Nephron (organoid): ENCODE measurements around the gene GALT.

Experiments
- H3K27ac Mint-ChIP-seq, 3 experiments: 2 replicates each; pipeline ENCODE4 v1.8.0; 2020; ENCODE audit warnings: mixed read lengths in 3 of 3, mild to moderate bottlenecking in 2 of 3, moderate library complexity in 1 of 3
- H3K27me3 Mint-ChIP-seq: 2 replicates; pipeline ENCODE4 v1.8.0; 2021; ENCODE audit warnings: low read depth, mild to moderate bottlenecking, moderate library complexity, mixed read lengths
- H3K36me3 Mint-ChIP-seq: 2 replicates; pipeline ENCODE4 v1.8.0; 2020; ENCODE audit warnings: low read depth, mixed read lengths
- H3K4me1 Mint-ChIP-seq: 2 replicates; pipeline ENCODE4 v1.8.0; 2020; ENCODE audit warnings: mixed read lengths
- H3K4me3 Mint-ChIP-seq, 3 experiments: 2 replicates each; pipeline ENCODE4 v1.8.0; 2020; ENCODE audit warnings: mild to moderate bottlenecking in 3 of 3, mixed read lengths in 3 of 3, moderate library complexity in 2 of 3
- H3K9me3 Mint-ChIP-seq: 2 replicates; pipeline ENCODE4 v1.8.0; 2020; ENCODE audit warnings: mixed read lengths
- CTCF ChIP-seq, 3 experiments: fragments of 200-600 bp; sonication (generic); IDR thresholded peaks; one replicate each; pipeline ENCODE4 v1.5.0; 2021; ENCODE audit warnings: antibody characterized with exemption in 3 of 3; ENCODE audit not compliant: unreplicated experiment in 3 of 3

Gene GALT

GRCh38 chr9:34689512-34689911 is 43.0 kb downstream of the GALT start:
- Mint-ChIP-seq H3K27me3 (peaks cover 3% of the 10 kb centered on the region), H3K9me3 (no peaks in the 10 kb centered on the region), H3K27ac (peak overlapping the region in 1 of 3 experiments; percentile 41), H3K4me1 (no peaks in the 10 kb centered on the region), H3K4me3 (no peak overlapping the region), H3K36me3 (peaks cover 7% of the 10 kb centered on the region)
- no peak for TF ChIP-seq CTCF (IDR thresholded peaks at IDR 0.05; ENCODE audit: unreplicated experiment in 3 of 3)

- H3K4me1 Mint-ChIP-seq, result no peaks in the 10 kb centered on the region
- H3K4me3 Mint-ChIP-seq, result no peak within 1 kb of the TSS
- peaks cover 4% of the 10 kb centered on the region for H3K36me3 Mint-ChIP-seq
- H3K27ac Mint-ChIP-seq, result no peak within 1 kb of the TSS
- no peaks in the 10 kb centered on the region for H3K9me3 Mint-ChIP-seq
- peaks cover 3% of the 10 kb centered on the region for H3K27me3 Mint-ChIP-seq
- TF ChIP-seq CTCF (IDR thresholded peaks at IDR 0.05; ENCODE audit: unreplicated experiment in 3 of 3), result no peak
Observed at GRCh38 chr9:34690983-34691935, 44.8 kb downstream of the GALT start, which contains the start of gene CCL19. Gene CCL19, minus strand, starts transcription at chr9:34691276. Its CDS starts 137 bp downstream, at chr9:34691139.

- H3K27ac Mint-ChIP-seq, result no peak overlapping the region
- TF ChIP-seq CTCF (IDR thresholded peaks at IDR 0.05; ENCODE audit: unreplicated experiment in 3 of 3), result no peak
- H3K4me1 Mint-ChIP-seq, result no peaks in the 10 kb centered on the region
- no peak overlapping the region for H3K4me3 Mint-ChIP-seq
- peaks cover 3% of the 10 kb centered on the region for H3K27me3 Mint-ChIP-seq
- peaks cover 4% of the 10 kb centered on the region for H3K36me3 Mint-ChIP-seq
- H3K9me3 Mint-ChIP-seq, result no peaks in the 10 kb centered on the region
Observed at GRCh38 chr9:34691936-34692315, 45.5 kb downstream of the GALT start.

- no peak for TF ChIP-seq CTCF (IDR thresholded peaks at IDR 0.05; ENCODE audit: unreplicated experiment in 3 of 3)
- no peak overlapping the region for H3K4me3 Mint-ChIP-seq
- no peaks in the 10 kb centered on the region for H3K9me3 Mint-ChIP-seq
- H3K27ac Mint-ChIP-seq, result no peak overlapping the region
- H3K27me3 Mint-ChIP-seq, result peaks cover 4% of the 10 kb centered on the region
- H3K36me3 Mint-ChIP-seq, result peaks cover 4% of the 10 kb centered on the region
- H3K4me1 Mint-ChIP-seq, result no peaks in the 10 kb centered on the region
Observed at GRCh38 chr9:34693560-34693959, 47.1 kb downstream of the GALT start.

GRCh38 chr9:34694811-34695210 is 48.3 kb downstream of the GALT start:
- no peaks in the 10 kb centered on the region for H3K4me1 Mint-ChIP-seq
- no peaks in the 10 kb centered on the region for H3K9me3 Mint-ChIP-seq
- TF ChIP-seq CTCF (IDR thresholded peaks at IDR 0.05; ENCODE audit: unreplicated experiment in 3 of 3), result no peak
- H3K4me3 Mint-ChIP-seq, result no peak overlapping the region
- peaks cover 4% of the 10 kb centered on the region for H3K36me3 Mint-ChIP-seq
- H3K27me3 Mint-ChIP-seq, result peaks cover 13% of the 10 kb centered on the region
- no peak overlapping the region for H3K27ac Mint-ChIP-seq
